ENCODE data around the gene C12orf50.

GRCh38 chr12:87991483-87991882, 37.7 kb downstream of the C12orf50 start:
- TF ChIP-seq, protein P1, sequence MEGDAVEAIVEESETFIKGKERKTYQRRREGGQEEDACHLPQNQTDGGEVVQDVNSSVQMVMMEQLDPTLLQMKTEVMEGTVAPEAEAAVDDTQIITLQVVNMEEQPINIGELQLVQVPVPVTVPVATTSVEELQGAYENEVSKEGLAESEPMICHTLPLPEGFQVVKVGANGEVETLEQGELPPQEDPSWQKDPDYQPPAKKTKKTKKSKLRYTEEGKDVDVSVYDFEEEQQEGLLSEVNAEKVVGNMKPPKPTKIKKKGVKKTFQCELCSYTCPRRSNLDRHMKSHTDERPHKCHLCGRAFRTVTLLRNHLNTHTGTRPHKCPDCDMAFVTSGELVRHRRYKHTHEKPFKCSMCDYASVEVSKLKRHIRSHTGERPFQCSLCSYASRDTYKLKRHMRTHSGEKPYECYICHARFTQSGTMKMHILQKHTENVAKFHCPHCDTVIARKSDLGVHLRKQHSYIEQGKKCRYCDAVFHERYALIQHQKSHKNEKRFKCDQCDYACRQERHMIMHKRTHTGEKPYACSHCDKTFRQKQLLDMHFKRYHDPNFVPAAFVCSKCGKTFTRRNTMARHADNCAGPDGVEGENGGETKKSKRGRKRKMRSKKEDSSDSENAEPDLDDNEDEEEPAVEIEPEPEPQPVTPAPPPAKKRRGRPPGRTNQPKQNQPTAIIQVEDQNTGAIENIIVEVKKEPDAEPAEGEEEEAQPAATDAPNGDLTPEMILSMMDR (conservative IDR thresholded peaks at IDR 0.05; ENCODE audit: low read length), result no peak
- no peak for TF ChIP-seq EZH2phosphoT487 (IDR thresholded peaks at IDR 0.05; ENCODE audit: borderline replicate concordance)

Data from Loucy (cell line).